Measurements from ENCODE around the gene LILRA1. TPM values are rescaled to one million over a fixed set of nuclear protein-coding genes. Genes with fewer than 3 reads are reported as not detected.
"Not testable (repeated sequence)": the region's sequence is repeated elsewhere in the genome, so short reads cannot be mapped to it uniquely, and the experiment has no call there.

Gene LILRA1
- polyA plus RNA-seq, 4 donors = 0.32 to 0.77 (median 0.53) TPM

GRCh38 chr19:54576411-54576976 lies 16.9 kb upstream of the LILRA1 start:
- DNase-seq (ENCODE audit: low read depth in 4 of 4, low spot score in 2 of 4) = no peak

GRCh38 chr19:54577334-54577733 lies 16.1 kb upstream of the LILRA1 start:
- DNase-seq (ENCODE audit: low read depth in 4 of 4, low spot score in 2 of 4) = no peak

GRCh38 chr19:54578268-54578667 lies 15.2 kb upstream of the LILRA1 start:
- DNase-seq (ENCODE audit: low read depth in 4 of 4, low spot score in 2 of 4) = not testable (repeated sequence)

GRCh38 chr19:54586397-54586796 lies 7.0 kb upstream of the LILRA1 start:
- DNase-seq (ENCODE audit: low read depth in 4 of 4, low spot score in 2 of 4) = no peak

- no peak for DNase-seq (ENCODE audit: low read depth in 4 of 4, low spot score in 2 of 4)
Measured at GRCh38 chr19:54587026-54587425, 6.4 kb upstream of the LILRA1 start.

- DNase-seq (ENCODE audit: low read depth in 4 of 4, low spot score in 2 of 4) = not testable (repeated sequence)
Measured at GRCh38 chr19:54593931-54594626, 647 bp downstream of the LILRA1 start.

- no peak for DNase-seq (ENCODE audit: low read depth in 4 of 4, low spot score in 2 of 4)
Measured at GRCh38 chr19:54594737-54595136, 1.3 kb downstream of the LILRA1 start.

GRCh38 chr19:54595680-54596436 lies 2.4 kb downstream of the LILRA1 start:
- DNase-seq (ENCODE audit: low read depth in 4 of 4, low spot score in 2 of 4) = not testable (repeated sequence)

- no peak for DNase-seq (ENCODE audit: low read depth in 4 of 4, low spot score in 2 of 4)
Measured at GRCh38 chr19:54600212-54600611, 6.8 kb downstream of the LILRA1 start.

GRCh38 chr19:54606230-54606629 lies 12.8 kb downstream of the LILRA1 start:
- DNase-seq (ENCODE audit: low read depth in 4 of 4, low spot score in 2 of 4) = no peak

- DNase-seq (ENCODE audit: low read depth in 4 of 4, low spot score in 2 of 4) = no peak
Measured at GRCh38 chr19:54606891-54607784, 13.7 kb downstream of the LILRA1 start.

- no peak for DNase-seq (ENCODE audit: low read depth in 4 of 4, low spot score in 2 of 4)
Measured at GRCh38 chr19:54607785-54608150, 14.3 kb downstream of the LILRA1 start.

- DNase-seq (ENCODE audit: low read depth in 4 of 4, low spot score in 2 of 4) = no peak
Measured at GRCh38 chr19:54608205-54608604, 14.8 kb downstream of the LILRA1 start.

- DNase-seq (ENCODE audit: low read depth in 4 of 4, low spot score in 2 of 4) = no peak
Measured at GRCh38 chr19:54608792-54609191, 15.4 kb downstream of the LILRA1 start.

- DNase-seq (ENCODE audit: low read depth in 4 of 4, low spot score in 2 of 4) = no peak
Measured at GRCh38 chr19:54609356-54609791, 15.9 kb downstream of the LILRA1 start.

- DNase-seq (ENCODE audit: low read depth in 4 of 4, low spot score in 2 of 4) = no peak
Measured at GRCh38 chr19:54612428-54612827, 19.0 kb downstream of the LILRA1 start.

GRCh38 chr19:54614726-54615125 lies 21.3 kb downstream of the LILRA1 start:
- no peak for DNase-seq (ENCODE audit: low read depth in 4 of 4, low spot score in 2 of 4)

GRCh38 chr19:54616057-54616456 lies 22.6 kb downstream of the LILRA1 start:
- DNase-seq (ENCODE audit: low read depth in 4 of 4, low spot score in 2 of 4) = no peak

GRCh38 chr19:54616821-54617560 lies 23.6 kb downstream of the LILRA1 start:
- DNase-seq (ENCODE audit: low read depth in 4 of 4, low spot score in 2 of 4) = no peak

GRCh38 chr19:54620464-54620863 lies 27.0 kb downstream of the LILRA1 start:
- no peak for DNase-seq (ENCODE audit: low read depth in 4 of 4, low spot score in 2 of 4)
